Cardiac muscle cell (in vitro differentiated cells and primary cell): ENCODE measurements around the gene SPATA13. TPM values are rescaled to one million over a fixed set of nuclear protein-coding genes. Genes with fewer than 3 reads are reported as not detected.
"Not testable (repeated sequence)": the region's sequence is repeated elsewhere in the genome, so short reads cannot be mapped to it uniquely, and the experiment has no call there.

Experiments used
- DNase-seq, 2 donors: peaks; one replicate each; pipeline versions ENCODE4 v3.0.0 to v3.0.0-alpha.2; 2010 to 2017; ENCODE audit warnings: low read depth in 1 of 2, low spot score in 1 of 2
- H3K27ac ChIP-seq: fragments of 200-600 bp; sonication (generic); 2 replicates; pipeline ENCODE4 v1.5.1; 2016
- H3K27me3 ChIP-seq: fragments of 200-600 bp; sonication (generic); 2 replicates; pipeline ENCODE4 v1.6.0; 2016; ENCODE audit warnings: control low read depth
- H3K36me3 ChIP-seq: fragments of 200-600 bp; sonication (generic); 2 replicates; pipeline ENCODE4 v1.5.1; 2016; ENCODE audit warnings: control low read depth
- H3K4me1 ChIP-seq: fragments of 200-600 bp; sonication (generic); 2 replicates; pipeline ENCODE4 v1.8.1; 2017; ENCODE audit warnings: low read depth, mild to moderate bottlenecking, mixed run types
- H3K4me3 ChIP-seq: fragments of 200-600 bp; sonication (generic); 2 replicates; pipeline ENCODE4 v1.5.1; 2016; ENCODE audit warnings: mild to moderate bottlenecking
- H3K9me3 ChIP-seq: fragments of 200-600 bp; sonication (generic); 2 replicates; pipeline ENCODE4 v1.5.1; 2017; ENCODE audit warnings: low read depth, mild to moderate bottlenecking, control low read depth
- CTCF ChIP-seq: IDR thresholded peaks from 2 replicates; pipeline ENCODE4 v1.5.1; 2012; ENCODE audit warnings: low read depth, mild to moderate bottlenecking, low read length
- polyA plus RNA-seq: library from polyadenylated mRNA; unstranded; fragments of >200 nt; fragmentation: Nextera tagmentation; extraction: Ambion mirVana; gene quantifications from 2 replicates; pipeline ENCODE4 v1.2.1, GENCODE V29; 2016
- total RNA-seq: library from RNA; depleted of rRNA; stranded (reverse); fragments of >200 nt; gene quantifications from 2 replicates; pipeline ENCODE4 v1.2.3, GENCODE V29; 2016

The SPATA13 gene
- total and polyA plus RNA-seq, 2 experiments from 2014 or later: 3.9 to 23.3 TPM

DNA sequence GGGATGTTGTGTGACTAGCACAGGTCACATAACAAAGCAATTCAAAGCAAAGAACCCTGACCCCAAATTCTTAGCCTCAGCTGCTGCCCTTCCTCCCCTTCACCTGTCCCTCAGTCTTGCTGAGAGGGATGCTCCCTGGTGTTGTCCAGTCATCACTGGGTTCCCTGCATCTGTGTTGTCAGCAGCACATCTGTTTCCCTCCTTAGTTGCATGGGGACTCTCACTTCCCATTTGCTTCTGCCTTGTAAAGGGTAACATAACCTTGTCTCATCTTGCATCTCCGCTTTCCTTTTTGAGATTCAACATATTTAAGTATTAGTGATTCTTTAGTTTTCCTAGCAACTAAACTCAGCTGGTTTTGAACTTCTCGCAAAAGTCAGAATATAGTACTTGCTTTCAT is 54.0 kb downstream of the SPATA13 start:
- no peaks in the 10 kb centered on the region for H3K4me1 ChIP-seq
- TF ChIP-seq CTCF: no peak
- no peaks in the 10 kb centered on the region for H3K36me3 ChIP-seq
- DNase-seq: no peak
- no peak overlapping the region for H3K4me3 ChIP-seq
- no peaks in the 10 kb centered on the region for H3K27me3 ChIP-seq
- no peaks in the 10 kb centered on the region for H3K9me3 ChIP-seq
- no peak overlapping the region for H3K27ac ChIP-seq

DNA sequence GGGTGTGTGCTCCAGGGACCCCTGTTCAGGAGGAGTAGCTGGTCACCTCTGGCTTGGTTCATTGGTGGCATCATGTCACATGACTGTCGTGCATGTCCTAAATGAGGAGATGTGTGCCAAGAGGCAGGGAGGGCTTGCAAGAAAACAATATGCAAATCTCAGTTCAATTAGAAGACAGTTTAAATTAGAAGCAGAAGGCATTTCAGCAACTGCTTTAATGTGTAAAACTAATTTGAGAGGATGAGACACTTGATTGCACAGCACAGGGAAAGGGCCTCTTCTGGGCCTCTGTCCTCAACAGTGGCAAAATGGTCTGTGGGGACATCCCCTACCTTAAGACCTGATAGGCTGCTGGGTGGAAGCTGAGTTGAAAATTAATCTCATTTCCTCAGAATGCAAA is 54.6 kb downstream of the SPATA13 start:
- no peak for TF ChIP-seq CTCF
- Histone ChIP-seq H3K4me1 (no peaks in the 10 kb centered on the region), H3K27ac (no peak overlapping the region), H3K9me3 (no peaks in the 10 kb centered on the region), H3K27me3 (no peaks in the 10 kb centered on the region), H3K4me3 (no peak overlapping the region), H3K36me3 (no peaks in the 10 kb centered on the region)
- no peak for DNase-seq

- Histone ChIP-seq H3K36me3 (no peaks in the 10 kb centered on the region), H3K4me1 (no peaks in the 10 kb centered on the region), H3K27ac (no peak overlapping the region), H3K9me3 (no peaks in the 10 kb centered on the region), H3K4me3 (no peak overlapping the region), H3K27me3 (no peaks in the 10 kb centered on the region)
- TF ChIP-seq CTCF: no peak
- peak in 1 of 2 donors; percentile 75 for DNase-seq
Observed at GRCh38 chr13:24215732-24216131, 55.2 kb downstream of the SPATA13 start.

DNA sequence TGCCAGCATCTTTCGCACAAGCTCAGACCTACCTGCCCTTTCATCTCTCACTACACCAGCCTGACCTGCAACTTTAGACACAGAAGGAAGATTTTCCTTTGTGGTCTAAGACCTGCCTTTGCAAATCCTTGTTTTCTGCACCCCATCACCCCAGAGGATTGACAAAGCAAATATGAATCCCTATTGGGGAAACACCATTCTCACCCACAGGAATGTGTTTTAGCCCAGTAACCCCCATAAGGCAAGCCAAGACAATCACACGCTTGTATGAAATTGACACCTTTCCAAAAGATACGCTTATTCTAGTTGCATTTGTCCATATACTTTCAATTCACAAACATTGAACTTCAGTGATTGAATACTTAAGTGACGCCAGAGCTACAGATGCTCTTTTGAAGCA is 55.7 kb downstream of the SPATA13 start:
- no peak for DNase-seq
- H3K27ac ChIP-seq: no peak overlapping the region
- TF ChIP-seq CTCF: no peak

DNA sequence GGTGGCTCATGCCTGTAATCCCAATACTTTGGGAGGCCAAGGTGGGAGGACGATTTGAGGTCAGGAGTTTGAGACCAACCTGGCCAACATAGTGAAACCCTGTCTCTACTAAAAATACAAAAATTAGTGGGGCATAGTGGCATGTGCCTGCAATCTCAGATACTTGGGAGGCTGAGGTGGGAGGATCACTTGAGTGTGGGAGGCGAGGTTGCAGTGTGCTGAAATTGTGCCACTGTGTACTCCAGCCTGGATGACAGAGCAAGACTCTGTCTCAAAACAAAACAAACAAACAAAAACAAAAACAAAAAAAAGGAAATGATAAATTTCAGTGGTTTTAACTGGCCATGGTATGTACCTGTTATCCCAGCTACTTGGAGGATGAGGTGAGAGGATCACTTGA is 56.3 kb downstream of the SPATA13 start:
- not testable (repeated sequence) for H3K36me3 ChIP-seq, H3K4me3 ChIP-seq, H3K9me3 ChIP-seq, H3K27ac ChIP-seq, DNase-seq, H3K27me3 ChIP-seq, H3K4me1 ChIP-seq

More for the DNA sequence above, 55.7 kb downstream of the SPATA13 start:
- H3K4me1 ChIP-seq: no peaks in the 10 kb centered on the region
- H3K36me3 ChIP-seq: no peaks in the 10 kb centered on the region
- no peak overlapping the region for H3K4me3 ChIP-seq
- H3K9me3 ChIP-seq: no peaks in the 10 kb centered on the region
- H3K27me3 ChIP-seq: no peaks in the 10 kb centered on the region

GRCh38 chr13:24217601-24218281 is 57.2 kb downstream of the SPATA13 start:
- Histone ChIP-seq H3K4me1 (no peaks in the 10 kb centered on the region), H3K4me3 (no peak overlapping the region), H3K27me3 (no peaks in the 10 kb centered on the region), H3K36me3 (no peaks in the 10 kb centered on the region), H3K27ac (no peak overlapping the region), H3K9me3 (no peaks in the 10 kb centered on the region)
- DNase-seq: peak in 1 of 2 donors; percentile 76
- no peak for TF ChIP-seq CTCF
